BE2C (cell line): ENCODE results near the gene CHST11.

Experiments
- DNase-seq: peaks from one replicate; pipeline ENCODE4 v3.0.0-alpha.2; 2020
- H3K27me3 ChIP-seq: fragments of 250-450 bp; sonication (Bioruptor Pico); 2 replicates; pipeline ENCODE4 v1.5.1; 2020; ENCODE audit warnings: mild to moderate bottlenecking
- H3K36me3 ChIP-seq: fragments of 250-450 bp; sonication (Bioruptor Pico); 2 replicates; pipeline ENCODE4 v1.5.1; 2020; ENCODE audit warnings: mild to moderate bottlenecking
- H3K4me1 ChIP-seq: fragments of 250-450 bp; sonication (Bioruptor Pico); 2 replicates; pipeline ENCODE4 v1.5.1; 2020
- H3K4me3 ChIP-seq: 2 replicates; pipeline ENCODE4 v1.5.1; 2011; ENCODE audit warnings: low read depth, low read length
- H3K9me3 ChIP-seq: fragments of 250-450 bp; sonication (Bioruptor Pico); 2 replicates; pipeline ENCODE4 v1.5.1; 2020
- TF ChIP-seq, protein P1 (sequence below): IDR thresholded peaks from 2 replicates; pipeline ENCODE4 v1.5.1; 2012; ENCODE audit warnings: mild to moderate bottlenecking, low read depth, low read length

Gene CHST11

DNA sequence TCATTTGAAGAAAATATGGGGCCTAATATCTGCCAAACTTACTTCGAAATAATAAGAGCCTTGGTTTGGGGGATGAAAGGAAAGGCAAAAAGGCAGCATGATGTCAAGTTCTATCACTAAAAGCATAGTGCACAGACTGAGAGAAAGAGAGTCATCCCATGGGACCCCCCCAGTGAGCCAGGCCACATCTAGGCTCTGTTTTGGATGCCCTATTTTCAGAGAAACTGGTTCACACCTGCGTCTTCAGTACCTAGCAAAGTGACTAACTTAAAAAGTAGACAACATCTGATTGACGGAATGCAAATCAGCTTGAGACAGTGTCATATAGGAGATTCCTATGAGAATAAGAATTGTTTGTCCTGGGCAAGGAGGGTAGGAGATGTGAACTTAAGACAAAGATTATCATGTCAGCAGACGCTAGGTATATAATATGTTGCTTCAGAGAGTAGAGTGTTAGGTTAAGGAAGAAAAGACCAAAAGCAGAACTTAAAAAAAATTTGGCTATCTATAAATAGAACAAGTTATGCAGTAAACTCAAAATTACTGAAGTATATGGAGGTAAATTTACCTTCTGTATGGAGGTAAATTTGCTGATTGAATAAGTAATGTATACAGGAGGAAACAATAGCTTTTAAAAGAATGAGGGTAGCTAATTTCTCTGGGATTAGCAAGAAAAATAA, 353.1 kb downstream of the CHST11 start:
- Histone ChIP-seq H3K4me3 (no peak overlapping the region), H3K9me3 (no peaks in the 10 kb centered on the region), H3K36me3 (no peaks in the 10 kb centered on the region), H3K27me3 (no peaks in the 10 kb centered on the region), H3K4me1 (no peaks in the 10 kb centered on the region)
- TF ChIP-seq, protein P1, sequence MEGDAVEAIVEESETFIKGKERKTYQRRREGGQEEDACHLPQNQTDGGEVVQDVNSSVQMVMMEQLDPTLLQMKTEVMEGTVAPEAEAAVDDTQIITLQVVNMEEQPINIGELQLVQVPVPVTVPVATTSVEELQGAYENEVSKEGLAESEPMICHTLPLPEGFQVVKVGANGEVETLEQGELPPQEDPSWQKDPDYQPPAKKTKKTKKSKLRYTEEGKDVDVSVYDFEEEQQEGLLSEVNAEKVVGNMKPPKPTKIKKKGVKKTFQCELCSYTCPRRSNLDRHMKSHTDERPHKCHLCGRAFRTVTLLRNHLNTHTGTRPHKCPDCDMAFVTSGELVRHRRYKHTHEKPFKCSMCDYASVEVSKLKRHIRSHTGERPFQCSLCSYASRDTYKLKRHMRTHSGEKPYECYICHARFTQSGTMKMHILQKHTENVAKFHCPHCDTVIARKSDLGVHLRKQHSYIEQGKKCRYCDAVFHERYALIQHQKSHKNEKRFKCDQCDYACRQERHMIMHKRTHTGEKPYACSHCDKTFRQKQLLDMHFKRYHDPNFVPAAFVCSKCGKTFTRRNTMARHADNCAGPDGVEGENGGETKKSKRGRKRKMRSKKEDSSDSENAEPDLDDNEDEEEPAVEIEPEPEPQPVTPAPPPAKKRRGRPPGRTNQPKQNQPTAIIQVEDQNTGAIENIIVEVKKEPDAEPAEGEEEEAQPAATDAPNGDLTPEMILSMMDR, result no peak
- no peak for DNase-seq
